HG02642 (cell line): ENCODE results near the gene CACNA2D3.

ENCODE experiments used
- ATAC-seq: cut with Tn5 transposase; IDR thresholded peaks from one replicate; pipeline ENCODE4 v1.9.1; 2021; ENCODE audit warnings: mild to moderate bottlenecking; ENCODE audit not compliant: unreplicated experiment, poor library complexity

The CACNA2D3 gene

DNA sequence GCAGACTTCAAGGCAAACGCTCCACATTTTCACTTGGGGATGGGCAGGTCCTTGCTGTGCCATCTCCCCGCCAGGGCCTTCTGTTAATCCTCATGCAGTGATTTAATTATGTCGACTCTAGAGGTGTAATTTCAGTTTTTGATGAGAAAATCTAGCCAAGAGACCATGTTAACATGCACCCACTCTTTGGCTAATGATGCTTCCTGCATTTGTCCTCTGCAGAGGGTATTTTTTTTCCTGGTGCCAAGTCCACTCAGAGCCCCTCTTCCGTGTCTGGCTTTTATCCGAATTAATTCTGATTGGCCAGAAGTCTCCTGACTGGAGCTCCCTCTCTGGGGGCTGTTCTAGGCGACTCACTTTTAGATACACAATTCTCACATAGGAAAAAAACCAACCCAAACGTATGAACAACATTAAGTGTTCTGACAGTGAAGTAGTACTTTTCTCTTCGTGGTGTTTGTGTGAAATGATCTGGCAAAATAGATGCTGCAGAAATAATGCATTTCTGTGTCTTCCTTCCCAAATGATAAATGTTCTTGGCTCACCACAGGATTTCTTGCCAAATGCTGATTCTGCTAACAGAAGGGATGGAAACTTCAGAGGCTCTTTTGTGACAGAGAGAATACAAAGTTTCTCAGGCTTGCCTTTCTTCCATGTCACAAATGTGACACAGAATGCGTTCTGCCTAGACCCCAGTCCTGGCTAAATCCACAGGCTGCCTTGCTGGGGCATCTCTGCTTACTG lies 190.0 kb downstream of the CACNA2D3 start:
- no peak for ATAC-seq

DNA sequence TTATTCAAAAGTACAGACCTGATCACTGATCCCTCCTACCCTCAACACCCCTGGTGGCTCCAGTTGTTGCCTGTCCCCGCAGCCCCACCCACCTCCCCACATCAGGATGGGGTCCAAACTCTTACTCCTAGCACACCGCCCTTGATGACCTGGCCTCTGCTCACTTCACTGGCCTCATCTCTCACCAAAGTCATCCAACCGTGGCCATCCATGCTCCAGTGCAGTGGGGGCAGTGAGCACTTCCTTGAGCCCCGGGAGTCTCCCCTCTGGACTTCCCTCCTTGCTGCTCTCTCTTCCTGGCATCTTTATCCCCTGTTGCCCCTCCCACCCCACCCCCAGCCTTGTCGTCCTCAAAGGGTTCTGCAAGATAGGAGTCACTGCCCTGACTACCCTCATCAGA lies 191.1 kb downstream of the CACNA2D3 start:
- no peak for ATAC-seq

DNA sequence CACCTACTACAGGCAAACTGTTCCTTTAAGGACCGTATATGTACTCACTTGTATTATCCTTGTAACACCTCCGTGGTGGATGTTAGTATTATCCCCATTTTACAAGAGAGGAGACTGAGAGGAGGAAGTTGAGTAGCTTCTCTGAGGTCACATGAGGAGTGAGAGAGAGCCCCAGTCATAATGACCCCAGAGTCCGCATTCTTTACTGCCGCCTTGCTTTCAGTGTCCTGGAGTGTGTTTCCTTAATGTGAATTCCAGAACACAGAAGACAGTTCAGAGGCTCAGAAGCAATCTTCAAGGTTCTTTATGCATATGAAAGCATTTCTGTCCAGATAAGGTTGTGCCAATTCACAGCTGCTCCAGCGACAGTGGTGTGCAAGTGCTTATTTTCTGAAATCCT lies 199.2 kb downstream of the CACNA2D3 start:
- ATAC-seq = no peak

DNA sequence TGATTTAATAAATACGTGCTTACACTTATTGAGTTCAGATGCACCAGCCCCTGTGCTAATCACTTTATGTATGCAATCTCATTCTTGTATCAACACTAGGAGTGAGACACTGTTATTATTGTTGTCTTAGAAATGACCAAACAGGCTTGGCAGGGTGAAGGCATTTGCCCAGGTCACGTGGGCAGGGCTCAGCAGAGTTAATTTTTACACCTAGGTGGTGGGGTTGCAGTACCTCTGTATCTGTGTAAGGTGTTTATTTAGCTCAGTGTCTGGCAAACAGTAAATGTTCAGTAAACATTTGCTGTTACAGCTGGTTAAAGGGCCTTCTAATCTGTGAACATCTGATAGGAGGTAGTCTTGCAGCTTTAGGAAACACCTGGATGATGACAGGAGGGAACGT lies 200.0 kb downstream of the CACNA2D3 start:
- ATAC-seq = no peak

DNA sequence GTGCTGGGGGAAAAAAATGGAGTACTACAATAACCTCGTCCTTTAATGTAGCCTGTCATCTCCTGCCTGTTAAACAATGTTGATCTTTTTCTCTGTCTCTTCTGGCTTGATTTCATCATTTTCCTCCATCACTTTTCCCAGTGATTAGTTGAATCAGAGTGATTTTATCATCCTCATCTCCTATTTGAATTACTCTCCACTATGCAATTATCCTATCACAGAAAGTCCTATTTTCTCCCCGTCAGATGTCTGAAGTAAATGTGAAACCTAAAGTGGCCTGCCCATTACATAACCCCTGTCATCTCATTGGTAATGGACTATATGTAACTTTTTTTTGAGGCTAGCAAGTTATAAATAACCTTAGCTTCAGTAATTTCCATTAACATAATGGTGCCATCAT lies 201.8 kb downstream of the CACNA2D3 start:
- no peak for ATAC-seq

DNA sequence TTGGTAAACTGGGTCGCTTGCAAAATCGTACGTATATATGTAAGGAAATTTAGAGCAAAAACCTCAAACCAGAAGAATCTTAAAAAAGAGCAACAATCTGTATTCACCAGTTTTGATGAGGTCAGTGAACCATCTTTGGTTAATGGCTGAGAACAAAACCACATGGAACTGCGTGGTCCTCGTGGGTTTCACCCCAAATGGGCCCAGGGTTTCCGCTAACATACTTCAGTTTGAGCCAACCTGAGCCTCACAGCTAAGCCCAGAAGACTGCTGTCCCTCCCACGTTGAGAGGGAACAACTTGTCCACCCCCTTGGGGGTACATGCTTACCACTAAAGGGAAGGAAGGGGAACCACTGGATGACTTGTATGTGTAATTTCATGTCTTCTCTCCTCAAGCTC lies 204.6 kb downstream of the CACNA2D3 start:
- no peak for ATAC-seq

DNA sequence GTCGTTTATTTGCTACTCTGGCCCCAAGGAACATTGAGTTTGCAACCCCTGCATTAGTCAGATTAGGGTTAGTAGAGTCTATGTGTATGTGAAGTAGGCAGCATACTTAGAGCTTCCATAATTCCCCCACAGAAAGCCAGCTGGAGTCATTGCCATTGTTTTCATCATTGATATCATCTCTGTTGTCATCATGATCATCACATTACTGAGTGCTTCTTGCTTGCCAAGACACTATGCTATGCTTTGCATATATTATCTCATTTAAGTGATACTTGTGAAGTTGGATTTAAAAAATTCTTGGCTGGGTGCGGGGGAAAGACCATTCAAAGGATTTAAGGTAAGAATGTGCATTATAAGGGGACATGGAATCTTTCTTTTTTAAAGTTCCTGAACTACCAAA lies 209.0 kb downstream of the CACNA2D3 start:
- no peak for ATAC-seq

DNA sequence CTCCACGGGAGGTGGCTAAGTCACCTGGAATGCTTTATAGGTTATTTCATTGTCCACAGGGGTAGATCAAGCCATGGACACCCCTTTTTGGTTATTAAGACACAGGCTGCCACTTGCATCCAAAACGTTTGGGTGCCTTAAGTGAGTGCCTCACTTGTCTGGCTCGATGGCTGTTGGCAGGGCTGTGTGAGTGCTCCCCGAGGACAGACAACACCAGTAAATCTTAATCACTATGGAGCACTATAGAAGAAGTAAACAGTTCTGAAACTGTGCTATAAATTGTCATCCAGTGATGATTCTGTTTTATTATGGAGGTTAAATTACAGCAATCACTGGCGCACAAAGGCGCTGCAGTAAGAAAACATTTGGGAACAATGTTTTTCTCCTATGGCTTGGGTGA lies 215.5 kb downstream of the CACNA2D3 start:
- ATAC-seq = no peak

DNA sequence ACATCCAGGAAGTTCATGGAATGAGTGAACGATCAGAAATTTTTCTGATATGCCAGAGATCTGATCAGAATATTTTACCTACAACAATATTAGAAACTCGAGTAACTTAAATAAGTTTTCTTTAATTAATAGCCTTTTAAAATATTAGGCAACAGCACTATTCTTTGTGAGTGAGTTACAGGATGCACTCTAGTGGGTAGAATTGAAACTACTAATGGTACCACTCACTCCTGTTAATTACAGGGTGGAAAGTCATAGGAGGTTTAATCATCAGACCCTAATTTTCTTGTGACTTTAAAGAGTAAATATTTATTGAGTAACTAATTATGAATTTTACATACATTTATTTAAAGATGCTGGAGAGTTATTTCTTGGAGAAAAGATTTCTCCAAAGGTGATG lies 217.3 kb downstream of the CACNA2D3 start:
- ATAC-seq = no peak

DNA sequence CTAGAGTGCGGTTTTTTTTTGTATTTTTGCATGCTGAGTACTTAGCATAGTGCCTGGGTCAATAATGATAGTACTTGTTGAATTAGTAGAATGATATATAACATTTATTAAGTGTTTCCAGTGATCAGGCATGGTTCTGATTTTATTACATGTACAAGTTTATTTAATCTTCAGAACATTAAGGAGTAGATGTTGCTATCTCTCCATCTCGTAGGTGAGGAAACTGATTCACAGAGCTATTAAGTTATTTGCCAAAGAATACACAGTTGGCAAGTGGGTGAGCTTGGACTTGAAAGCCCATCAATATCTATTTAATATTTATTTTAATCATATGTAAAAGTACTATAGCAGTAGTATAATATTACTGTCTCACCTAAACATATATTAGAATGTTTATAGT lies 219.5 kb downstream of the CACNA2D3 start:
- no peak for ATAC-seq

DNA sequence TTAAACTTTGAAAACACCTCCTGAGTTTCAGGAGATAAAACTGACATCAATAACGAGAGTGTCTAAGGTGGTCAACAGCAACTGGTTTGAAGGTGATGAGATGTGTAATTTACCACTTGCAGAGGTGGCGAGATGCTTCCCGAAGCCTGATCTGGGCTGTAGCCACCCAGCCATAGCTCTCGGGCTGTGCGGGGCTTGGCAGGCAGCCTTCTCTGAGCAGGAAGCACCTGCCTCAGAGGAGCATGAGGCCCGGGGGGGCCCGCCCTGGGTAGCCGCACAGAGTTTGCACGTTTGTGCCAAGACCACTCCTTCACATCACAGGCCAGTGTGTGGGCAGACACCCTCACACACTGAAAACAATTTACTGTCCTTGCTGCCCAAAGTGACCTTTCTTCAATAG lies 220.3 kb downstream of the CACNA2D3 start:
- ATAC-seq = no peak

DNA sequence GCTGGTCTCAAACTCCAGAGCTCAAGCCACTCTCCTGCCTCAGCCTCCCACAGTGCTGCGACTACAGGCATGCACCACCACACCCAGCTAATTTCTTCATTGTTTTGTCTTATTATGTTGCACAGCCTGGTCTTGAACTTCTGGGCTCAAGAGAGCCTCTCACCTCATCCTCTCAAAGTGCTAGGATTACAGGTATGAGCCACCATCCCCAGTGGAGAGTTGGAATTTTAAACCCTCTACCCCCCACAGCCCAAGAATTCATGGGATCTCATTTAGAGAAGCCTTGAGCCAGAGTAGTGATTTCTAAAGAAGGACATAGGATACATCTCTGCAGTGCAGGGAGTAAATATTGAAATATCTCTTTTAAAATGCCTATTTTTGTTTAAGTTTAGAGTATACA lies 221.1 kb downstream of the CACNA2D3 start:
- ATAC-seq = no peak

DNA sequence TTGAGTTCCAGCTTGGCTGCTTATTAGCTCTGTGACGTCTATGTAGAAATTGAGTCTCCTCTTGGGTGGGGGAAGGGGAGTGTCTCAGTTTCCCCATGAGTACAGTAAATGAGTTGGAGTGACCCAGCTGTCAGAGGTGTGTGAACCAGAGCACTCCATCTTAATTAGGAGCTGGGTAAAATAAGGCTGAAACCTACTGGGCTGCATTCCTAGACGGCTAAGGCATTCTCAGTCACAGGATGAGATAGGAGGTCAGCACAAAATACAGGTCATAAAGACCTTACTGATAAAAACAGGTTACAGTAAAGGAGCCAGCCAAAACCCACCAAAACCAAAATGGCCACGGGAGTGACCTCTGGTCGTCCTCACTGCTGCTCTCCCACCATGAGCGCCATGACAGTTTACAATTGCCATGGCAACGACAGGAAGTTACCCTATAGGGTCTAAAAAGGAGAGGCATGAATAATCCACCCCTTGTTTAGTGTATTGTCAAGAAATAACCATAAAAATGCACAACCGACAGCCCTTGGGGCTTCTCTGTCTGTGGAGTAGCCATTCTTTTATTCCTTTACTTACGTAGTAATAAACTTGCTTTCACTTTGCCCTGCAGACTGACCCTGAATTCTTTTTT lies 222.4 kb downstream of the CACNA2D3 start:
- ATAC-seq = no peak

DNA sequence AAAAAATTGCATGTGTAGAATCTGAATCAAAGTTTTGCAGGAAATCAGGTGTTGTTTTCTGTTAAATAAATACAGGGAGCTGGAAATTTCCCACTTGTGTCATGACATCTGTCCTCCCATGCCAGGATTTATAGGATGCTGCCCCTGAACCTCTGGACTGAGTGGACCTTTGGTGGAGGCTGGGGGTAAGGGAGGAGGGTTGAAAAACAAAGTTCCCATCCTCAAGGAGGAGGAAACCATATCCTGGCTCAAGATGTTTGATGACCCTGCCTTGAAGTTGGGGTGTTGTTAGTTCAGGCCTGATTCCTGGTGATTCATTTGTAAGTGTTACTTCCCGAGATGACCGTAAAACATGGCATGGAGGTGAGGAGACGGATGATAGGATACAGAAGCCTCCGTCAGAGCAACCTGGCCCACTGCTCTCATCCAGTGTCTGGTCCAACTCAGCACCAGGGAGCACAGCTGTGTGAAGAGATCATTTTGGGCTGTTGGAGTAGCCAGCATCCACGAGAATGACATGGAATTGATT lies 223.6 kb downstream of the CACNA2D3 start:
- ATAC-seq = no peak

DNA sequence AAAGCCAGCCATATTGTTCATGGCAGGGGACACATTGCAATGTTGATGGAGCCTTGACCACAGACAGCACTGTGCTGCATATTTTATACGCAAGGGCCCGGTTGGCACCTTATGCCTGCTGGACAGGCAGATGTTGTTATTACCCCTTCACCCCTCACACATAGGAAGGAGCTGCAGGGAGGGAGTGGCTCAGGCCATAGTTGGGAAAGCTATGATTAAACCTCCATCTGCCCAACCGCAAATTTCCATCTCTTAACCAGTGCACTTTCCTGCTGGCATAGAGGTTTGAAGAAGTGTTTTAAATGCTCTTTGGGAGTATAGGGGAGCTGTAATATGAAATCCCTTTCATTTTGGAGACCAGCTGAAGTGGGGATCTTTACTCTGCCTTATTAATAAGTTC lies 224.7 kb downstream of the CACNA2D3 start:
- no peak for ATAC-seq

DNA sequence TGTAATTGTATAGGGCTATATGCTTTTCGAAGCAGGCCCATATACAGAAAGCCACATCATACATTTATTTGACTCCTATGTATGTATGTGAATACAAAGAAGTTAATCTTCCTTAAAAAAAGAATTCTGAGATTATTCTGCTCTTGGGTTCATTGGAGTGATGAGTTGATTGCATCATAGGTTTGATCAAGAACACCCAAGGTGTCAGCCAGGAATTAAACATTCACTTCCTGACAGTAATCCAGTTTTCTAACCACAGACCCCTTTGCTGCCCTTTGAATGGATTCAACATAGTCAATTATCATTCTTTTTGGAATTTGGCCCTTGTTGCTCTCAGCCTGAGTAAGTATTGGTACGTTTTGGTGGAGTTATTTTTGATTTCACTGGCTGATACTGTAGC lies 225.6 kb downstream of the CACNA2D3 start:
- no peak for ATAC-seq

DNA sequence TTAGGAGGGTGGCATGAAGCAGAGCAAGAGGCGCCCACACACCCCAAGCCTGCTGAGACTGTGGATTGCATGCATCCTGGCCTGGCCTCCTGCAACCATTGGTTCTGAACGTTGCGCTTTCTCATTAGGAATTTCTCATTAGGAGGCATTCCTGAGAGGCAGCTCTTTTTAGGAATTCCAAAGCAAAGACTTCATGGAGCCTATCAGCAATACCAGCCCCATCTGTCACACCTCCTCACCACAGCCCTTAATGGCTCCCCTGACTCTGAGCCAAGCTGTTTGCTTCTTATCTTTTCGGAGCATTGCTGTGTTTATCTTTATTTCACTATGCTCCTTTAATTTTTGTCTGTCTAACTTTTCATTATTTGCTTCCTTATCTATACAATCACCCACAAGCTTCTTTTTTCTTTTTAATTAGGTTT lies 226.9 kb downstream of the CACNA2D3 start:
- ATAC-seq = no peak

DNA sequence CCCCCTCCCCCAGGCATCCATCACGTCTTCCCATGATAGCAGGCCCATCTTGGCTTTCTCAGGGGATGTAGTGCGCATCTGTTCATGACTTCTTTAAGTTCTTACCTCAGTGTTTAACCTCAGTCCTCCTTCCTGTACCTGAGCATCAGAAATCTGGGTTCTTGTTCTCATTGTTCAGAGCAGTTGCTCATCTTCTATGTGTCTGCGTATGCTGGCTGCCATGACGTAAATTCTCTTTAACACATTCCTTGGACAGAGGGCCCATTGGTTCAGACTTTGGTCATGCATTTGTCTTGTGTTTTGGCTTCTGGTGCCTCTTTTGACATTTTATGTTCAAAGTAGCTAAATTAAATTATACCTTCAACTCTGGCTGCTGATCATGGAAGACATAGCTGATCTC lies 227.3 kb downstream of the CACNA2D3 start:
- ATAC-seq = no peak

DNA sequence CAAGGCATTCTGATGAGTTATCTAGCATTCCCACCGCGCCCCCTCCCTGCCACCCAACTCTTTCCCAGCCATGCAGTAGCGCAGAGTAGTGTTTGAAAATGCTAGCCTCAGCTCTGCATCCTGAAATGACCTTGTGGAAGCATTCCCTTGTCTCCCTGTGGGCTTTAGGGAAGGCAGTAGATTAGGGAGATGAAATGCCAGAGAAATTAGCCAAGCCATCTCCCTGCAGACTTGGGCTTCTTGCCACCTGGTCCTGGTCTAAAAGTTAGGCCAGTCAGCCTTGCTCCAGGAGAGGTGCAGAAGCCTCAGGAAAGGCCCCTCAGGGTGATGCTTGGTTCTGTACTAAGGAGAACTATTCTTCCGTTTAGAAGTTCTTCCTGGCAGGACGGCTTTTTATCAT lies 231.2 kb downstream of the CACNA2D3 start:
- no peak for ATAC-seq

DNA sequence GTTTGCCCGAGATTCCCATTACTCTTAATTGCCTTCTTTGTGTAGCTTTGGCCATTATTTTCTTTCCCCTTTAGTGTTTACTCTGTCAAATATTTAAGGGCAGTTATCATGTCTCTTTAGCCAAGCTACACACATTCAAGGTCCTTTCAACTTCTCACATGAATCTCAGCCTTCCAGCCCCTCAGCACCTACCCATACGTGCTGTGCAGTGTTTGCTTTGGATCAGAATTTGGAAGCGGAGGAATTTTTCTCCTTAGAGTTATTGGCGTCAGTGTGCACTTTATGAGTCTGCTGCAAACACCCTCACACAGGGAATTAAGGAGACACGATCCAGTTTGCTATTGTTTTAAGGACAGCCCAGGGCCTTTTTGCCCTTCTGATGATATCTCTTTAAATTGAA lies 231.6 kb downstream of the CACNA2D3 start:
- ATAC-seq = no peak

DNA sequence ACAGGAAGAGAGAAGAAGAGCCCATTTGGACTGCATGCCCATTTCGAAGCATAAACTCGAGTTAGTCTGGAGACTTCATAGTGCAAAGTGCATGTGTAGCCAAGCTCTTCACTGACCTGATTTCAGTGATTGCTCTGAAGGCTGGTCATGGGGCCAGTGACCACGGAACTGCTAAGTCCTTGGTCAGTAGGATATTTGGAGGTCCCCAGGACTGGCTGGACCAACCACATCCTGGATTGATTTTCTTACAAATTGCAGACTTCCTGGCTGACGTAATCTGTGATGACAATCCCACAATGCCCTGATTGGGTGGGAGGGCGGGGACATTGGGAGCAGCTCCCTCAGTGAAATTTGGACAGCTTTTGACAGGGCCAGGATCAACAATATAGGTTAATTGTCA lies 233.4 kb downstream of the CACNA2D3 start:
- no peak for ATAC-seq
